Smooth muscle cell (in vitro differentiated cells): ENCODE measurements around the gene GLB1L2. TPM values are rescaled to one million over a fixed set of nuclear protein-coding genes. Genes with fewer than 3 reads are reported as not detected.

Experiments used
- DNase-seq: peaks from one replicate; lab custom pipeline; 2025; ENCODE audit not compliant: unreplicated experiment; lab: John Stamatoyannopoulos, UW
- H2AFZ ChIP-seq: fragments of 200-600 bp; sonication (generic); 2 replicates; pipeline ENCODE4 v1.6.0; 2016; ENCODE audit warnings: antibody characterized with exemption, low read depth, mild to moderate bottlenecking
- H3F3A ChIP-seq: fragments of 200-600 bp; sonication (generic); 2 replicates; pipeline ENCODE4 v1.6.0; 2017; ENCODE audit warnings: antibody characterized with exemption, low read depth
- H3K27ac ChIP-seq: fragments of 200-600 bp; sonication (generic); 2 replicates; pipeline ENCODE4 v1.5.1; 2016; ENCODE audit warnings: low read depth, mild to moderate bottlenecking
- H3K27me3 ChIP-seq: fragments of 200-600 bp; sonication (generic); 2 replicates; pipeline ENCODE4 v1.6.1; 2016; ENCODE audit warnings: low read depth, mild to moderate bottlenecking
- H3K36me3 ChIP-seq: fragments of 200-600 bp; sonication (generic); 2 replicates; pipeline ENCODE4 v1.5.1; 2016; ENCODE audit warnings: low read depth
- H3K4me1 ChIP-seq: fragments of 200-600 bp; sonication (generic); 2 replicates; pipeline ENCODE4 v1.5.1; 2016; ENCODE audit warnings: low read depth
- H3K4me2 ChIP-seq: fragments of 200-600 bp; sonication (generic); 2 replicates; pipeline ENCODE4 v1.6.0; 2016; ENCODE audit warnings: mild to moderate bottlenecking
- H3K4me3 ChIP-seq: fragments of 200-600 bp; sonication (generic); 2 replicates; pipeline ENCODE4 v1.5.1; 2016; ENCODE audit warnings: mild to moderate bottlenecking
- H3K79me2 ChIP-seq: fragments of 200-600 bp; sonication (generic); 2 replicates; pipeline ENCODE4 v1.6.0; 2016; ENCODE audit warnings: low read depth, mild to moderate bottlenecking
- H3K9ac ChIP-seq: fragments of 200-600 bp; sonication (generic); 2 replicates; pipeline ENCODE4 v1.6.0; 2016; ENCODE audit warnings: low read depth
- H3K9me3 ChIP-seq: fragments of 200-600 bp; sonication (generic); replicated peaks from 2 replicates; pipeline ENCODE4 v1.5.1; 2016; ENCODE audit warnings: low read depth
- H4K20me1 ChIP-seq: fragments of 200-600 bp; sonication (generic); 2 replicates; pipeline ENCODE4 v1.6.0; 2016; ENCODE audit warnings: low read depth
- WGBS: methylation state at CpG from one replicate; pipeline ENCODE4 v1.1.7; 2016; ENCODE audit warnings: low lambda C conversion rate; 5-methylcytosine and 5-hydroxymethylcytosine counted together
- polyA plus RNA-seq: library from polyadenylated mRNA; unstranded; fragments of >200 nt; fragmentation: Nextera tagmentation; extraction: Ambion mirVana; gene quantifications from 2 replicates; pipeline ENCODE4 v1.2.1, GENCODE V29; 2016
- total RNA-seq: library from RNA; depleted of rRNA; stranded (reverse); fragments of >200 nt; gene quantifications from 2 replicates; pipeline ENCODE4 v1.2.3, GENCODE V29; 2014
- TF ChIP-seq, protein P1 (sequence below): fragments of 200-600 bp; sonication (generic); IDR thresholded peaks from 2 replicates; pipeline ENCODE4 v1.5.1; 2017; ENCODE audit warnings: borderline replicate concordance, mild to moderate bottlenecking, antibody characterized with exemption; ENCODE audit not compliant: insufficient read depth, poor library complexity, severe bottlenecking

Gene GLB1L2
- total and polyA plus RNA-seq, 2 experiments from 2014 or later = 0.40 to 0.83 TPM

DNA sequence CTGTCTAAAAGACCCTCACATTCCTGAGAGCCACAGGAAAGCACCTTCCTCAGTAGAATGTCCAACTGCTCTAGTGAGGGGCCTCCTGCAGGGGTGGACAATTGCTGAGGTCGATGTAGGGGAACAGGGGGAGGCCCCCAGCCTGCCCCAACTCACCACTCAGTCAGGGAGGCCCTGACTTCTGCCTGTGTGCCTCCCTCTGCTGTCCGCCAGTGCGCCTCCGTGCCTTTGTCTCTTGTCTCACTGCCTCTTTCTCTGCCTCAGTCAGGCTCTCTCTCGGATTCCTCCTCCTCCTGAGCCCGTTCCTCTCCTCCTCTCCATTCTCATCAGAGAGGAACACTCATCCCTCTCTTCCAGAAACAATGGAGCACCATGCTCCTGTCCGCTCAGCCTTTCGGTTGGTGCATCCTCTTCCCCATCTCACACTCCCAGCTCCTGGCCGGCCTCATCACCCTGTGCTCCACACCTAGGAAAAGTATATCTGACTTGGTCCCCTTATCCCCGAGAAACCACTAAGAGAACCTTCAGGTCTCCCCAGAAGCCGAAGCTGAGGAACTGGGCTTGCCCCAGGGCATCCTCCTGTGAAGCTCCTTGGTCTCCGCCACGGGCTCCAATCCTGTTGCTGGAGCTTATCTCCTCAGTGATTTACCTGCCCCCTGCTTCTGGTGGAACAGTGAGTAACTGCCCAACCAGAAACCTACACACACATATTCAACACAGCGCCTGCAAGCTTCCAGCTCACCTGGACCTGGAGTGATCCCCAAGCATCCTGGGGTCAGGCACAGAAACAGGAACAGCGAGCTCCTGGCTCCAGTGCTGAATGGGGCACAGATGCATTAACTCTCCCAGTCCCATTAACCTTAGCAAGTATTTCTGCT, 78.0 kb downstream of the GLB1L2 start:
- no peak for DNase-seq
- TF ChIP-seq, protein P1, sequence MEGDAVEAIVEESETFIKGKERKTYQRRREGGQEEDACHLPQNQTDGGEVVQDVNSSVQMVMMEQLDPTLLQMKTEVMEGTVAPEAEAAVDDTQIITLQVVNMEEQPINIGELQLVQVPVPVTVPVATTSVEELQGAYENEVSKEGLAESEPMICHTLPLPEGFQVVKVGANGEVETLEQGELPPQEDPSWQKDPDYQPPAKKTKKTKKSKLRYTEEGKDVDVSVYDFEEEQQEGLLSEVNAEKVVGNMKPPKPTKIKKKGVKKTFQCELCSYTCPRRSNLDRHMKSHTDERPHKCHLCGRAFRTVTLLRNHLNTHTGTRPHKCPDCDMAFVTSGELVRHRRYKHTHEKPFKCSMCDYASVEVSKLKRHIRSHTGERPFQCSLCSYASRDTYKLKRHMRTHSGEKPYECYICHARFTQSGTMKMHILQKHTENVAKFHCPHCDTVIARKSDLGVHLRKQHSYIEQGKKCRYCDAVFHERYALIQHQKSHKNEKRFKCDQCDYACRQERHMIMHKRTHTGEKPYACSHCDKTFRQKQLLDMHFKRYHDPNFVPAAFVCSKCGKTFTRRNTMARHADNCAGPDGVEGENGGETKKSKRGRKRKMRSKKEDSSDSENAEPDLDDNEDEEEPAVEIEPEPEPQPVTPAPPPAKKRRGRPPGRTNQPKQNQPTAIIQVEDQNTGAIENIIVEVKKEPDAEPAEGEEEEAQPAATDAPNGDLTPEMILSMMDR = no peak
- Histone ChIP-seq H3F3A (no peaks in the 10 kb centered on the region), H3K79me2 (no peaks in the 10 kb centered on the region), H4K20me1 (no peaks in the 10 kb centered on the region), H3K9me3 (no peaks in the 10 kb centered on the region), H3K4me3 (no peak overlapping the region), H3K27ac (no peak overlapping the region), H3K36me3 (no peaks in the 10 kb centered on the region), H3K9ac (no peak overlapping the region), H3K4me2 (no peak overlapping the region), H3K4me1 (peaks cover 10% of the 10 kb centered on the region), H2AFZ (no peak overlapping the region), H3K27me3 (peaks cover 68% of the 10 kb centered on the region)
- WGBS = 85% methylated on average over 15 of the region's 15 CpGs

DNA sequence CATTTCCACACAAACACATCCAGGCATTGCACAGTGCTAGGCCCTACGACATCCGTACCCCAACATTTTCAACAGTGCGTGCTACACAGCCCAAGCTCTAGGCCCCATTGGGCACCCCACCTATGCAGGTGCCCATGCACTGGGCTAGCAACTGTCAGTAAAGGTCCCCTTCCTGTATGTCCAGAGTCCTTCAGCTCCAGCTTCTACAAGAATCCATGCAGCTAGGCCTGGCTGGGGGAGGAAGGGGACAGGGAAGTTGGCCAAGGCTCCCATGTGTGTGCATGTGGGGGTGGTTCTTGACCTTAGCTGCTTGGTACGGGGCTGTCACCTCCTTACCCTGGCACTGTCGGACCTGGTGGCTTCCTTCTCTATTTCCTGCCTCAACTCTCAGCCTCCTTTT, 79.0 kb downstream of the GLB1L2 start:
- no peak overlapping the region for H2AFZ ChIP-seq
- no peak overlapping the region for H3K4me3 ChIP-seq
- DNase-seq = no peak
- no peak overlapping the region for H3K27ac ChIP-seq
- H3K79me2 ChIP-seq = no peaks in the 10 kb centered on the region
- H4K20me1 ChIP-seq = no peaks in the 10 kb centered on the region
- no peak overlapping the region for H3K9ac ChIP-seq
- TF ChIP-seq, protein P1 = no peak
- no peaks in the 10 kb centered on the region for H3K36me3 ChIP-seq
- H3K4me2 ChIP-seq = no peak overlapping the region
- 88% methylated on average over 5 of the region's 5 CpGs for WGBS
- H3F3A ChIP-seq = no peaks in the 10 kb centered on the region
- H3K27me3 ChIP-seq = peaks cover 78% of the 10 kb centered on the region
- peaks cover 14% of the 10 kb centered on the region for H3K4me1 ChIP-seq
- no peaks in the 10 kb centered on the region for H3K9me3 ChIP-seq

- no peaks in the 10 kb centered on the region for H3K36me3 ChIP-seq
- no peaks in the 10 kb centered on the region for H4K20me1 ChIP-seq
- TF ChIP-seq, protein P1 = no peak
- H3K4me2 ChIP-seq = peak within 1 kb of the TSS; percentile 82
- WGBS = 2% methylated on average over 33 of the region's 94 CpGs
- DNase-seq = no peak
- H2AFZ ChIP-seq = no peak within 1 kb of the TSS
- H3F3A ChIP-seq = no peaks in the 10 kb centered on the region
- H3K79me2 ChIP-seq = no peaks in the 10 kb centered on the region
- peak within 1 kb of the TSS; percentile 42 for H3K4me3 ChIP-seq
- peaks cover 82% of the 10 kb centered on the region for H3K27me3 ChIP-seq
- H3K9ac ChIP-seq = no peak within 1 kb of the TSS
- no peak within 1 kb of the TSS for H3K27ac ChIP-seq
- no peaks in the 10 kb centered on the region for H3K9me3 ChIP-seq
- peaks cover 14% of the 10 kb centered on the region for H3K4me1 ChIP-seq
These were observed 80.6 kb downstream of the GLB1L2 start, which contains the start of gene B3GAT1 for GRCh38 chr11:134412203-134413042. TSS of gene B3GAT1 (minus strand) at chr11:134412242. CDS start at chr11:134387659, 24,583 bp downstream.
